Tibial artery (tissue), 4 donors: ENCODE data around the gene GRK1.

Source experiments
- DNase-seq, 2 donors: peaks; one replicate each; pipeline ENCODE4 v3.0.0-alpha.2; 2019
- H3K27ac ChIP-seq, 2 donors: fragments of 200-600 bp; sonication (generic) in 1 of 2; 1 replicate in 1 of 2; 2 replicates in 1 of 2; pipeline ENCODE4 v1.5.1; 2018 to 2019; ENCODE audit warnings: mild to moderate bottlenecking in 1 of 2
- H3K27me3 ChIP-seq, 2 donors: fragments of 200-600 bp; sonication (generic) in 1 of 2; one replicate each; pipeline versions ENCODE4 v1.5.1 to v1.6.0; 2016 to 2019
- H3K36me3 ChIP-seq, 3 donors: fragments of 200-600 bp; sonication (generic) in 2 of 3; one replicate each; pipeline ENCODE4 v1.5.1; 2016 to 2019; ENCODE audit warnings: mild to moderate bottlenecking in 2 of 3
- H3K4me1 ChIP-seq, 4 donors: fragments of 200-600 bp; sonication (generic) in 2 of 4; 1 replicate in 3 of 4; 2 replicates in 1 of 4; pipeline ENCODE4 v1.5.1; 2016 to 2019
- H3K4me3 ChIP-seq, 2 donors: fragments of 200-600 bp; sonication (generic) in 1 of 2; 1 replicate in 1 of 2; 2 replicates in 1 of 2; pipeline ENCODE4 v1.5.1; 2018 to 2019; ENCODE audit warnings: mild to moderate bottlenecking in 2 of 2
- H3K9me3 ChIP-seq, 3 donors: fragments of 200-600 bp; sonication (generic) in 1 of 3; one replicate each; pipeline ENCODE4 v1.5.1; 2016 to 2019
- CTCF ChIP-seq, 2 experiments: fragments of 200-600 bp in 1 of 2; fragments of 450-650 bp in 1 of 2; IDR thresholded peaks; one replicate each; pipeline ENCODE4 v1.5.1; 2017 to 2019; ENCODE audit warnings: antibody characterized with exemption in 2 of 2, mild to moderate bottlenecking in 1 of 2, moderate library complexity in 1 of 2
- intact Hi-C: fragments of 100-400 bp; cut with DNase I; formaldehyde crosslinking; loops from one replicate; pipeline ENCODE4 v1.15.0; 2023; ENCODE audit warnings: low total_unique reads

GRK1 gene

DNA sequence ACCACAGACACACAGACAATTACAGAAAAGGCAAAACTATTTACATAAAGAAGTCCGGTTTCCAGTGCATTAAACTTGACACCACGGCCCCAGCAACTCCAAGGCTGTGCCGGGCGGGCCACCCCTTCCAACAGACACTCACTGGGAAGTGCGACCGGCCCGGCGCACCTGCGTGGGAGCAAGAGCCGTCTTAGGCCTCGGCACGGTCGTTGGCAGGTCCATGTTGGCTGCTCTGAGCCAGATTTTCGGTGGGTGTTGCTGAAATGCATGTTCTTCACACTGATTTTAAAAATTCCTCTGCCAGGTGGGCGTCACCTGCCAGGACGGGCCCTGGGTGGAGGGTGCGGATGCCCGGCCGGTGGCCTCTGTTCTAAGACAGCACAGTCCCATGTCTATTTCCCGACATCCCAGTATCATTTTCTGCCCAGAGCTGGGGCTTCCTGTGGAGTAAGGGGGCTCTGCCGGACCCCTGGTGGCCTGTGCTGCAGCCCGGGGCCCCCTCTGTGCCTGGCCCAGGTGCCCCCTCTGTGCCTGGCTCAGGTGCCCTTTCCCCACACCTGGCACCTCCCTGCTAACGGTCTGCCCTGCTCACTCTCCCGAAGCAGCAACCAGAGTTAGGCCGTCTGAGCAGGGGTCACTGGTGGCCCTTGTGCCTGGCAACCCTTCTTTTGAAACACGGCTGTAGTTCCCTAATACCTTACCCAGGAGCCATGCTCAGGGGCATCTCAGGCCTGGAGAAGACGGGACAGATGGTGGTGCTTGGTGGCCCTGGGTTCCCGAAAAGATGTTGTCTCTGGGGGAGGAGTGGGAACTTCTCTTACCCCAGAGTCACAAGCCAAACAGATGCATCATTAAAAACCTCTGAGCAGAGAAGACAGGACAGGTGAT lies 101.2 kb downstream of the GRK1 start:
- no peak overlapping the region for H3K4me3 ChIP-seq
- peaks cover 0 to 10% of the 10 kb centered on the region in 2 donors for H3K27me3 ChIP-seq
- no peaks in the 10 kb centered on the region for H3K9me3 ChIP-seq
- no peaks in the 10 kb centered on the region for H3K36me3 ChIP-seq
- TF ChIP-seq CTCF (IDR thresholded peaks at IDR 0.05) = no peak
- DNase-seq = peak in 1 of 2 donors; percentile 45
- intact Hi-C loops = no loop called here
- no peak overlapping the region for H3K27ac ChIP-seq
- H3K4me1 ChIP-seq = no peaks in the 10 kb centered on the region

- DNase-seq = no peak
- peaks cover 0 to 7% of the 10 kb centered on the region in 2 donors for H3K27me3 ChIP-seq
- no peaks in the 10 kb centered on the region for H3K9me3 ChIP-seq
- no peak overlapping the region for H3K4me3 ChIP-seq
- H3K36me3 ChIP-seq = no peaks in the 10 kb centered on the region
- H3K4me1 ChIP-seq = no peaks in the 10 kb centered on the region
- no peak for TF ChIP-seq CTCF (IDR thresholded peaks at IDR 0.05)
- intact Hi-C loops = no loop called here
- H3K27ac ChIP-seq = no peak overlapping the region
Observed at GRCh38 chr13:113769106-113769505, 102.1 kb downstream of the GRK1 start.

GRCh38 chr13:113769881-113770280 lies 102.9 kb downstream of the GRK1 start:
- Histone ChIP-seq H3K27ac (no peak overlapping the region), H3K36me3 (no peaks in the 10 kb centered on the region), H3K4me3 (no peak overlapping the region), H3K9me3 (no peaks in the 10 kb centered on the region), H3K4me1 (no peaks in the 10 kb centered on the region), H3K27me3 (peaks cover 0 to 2% of the 10 kb centered on the region in 2 donors)
- peak in 1 of 2 donors; percentile 40 for DNase-seq
- TF ChIP-seq CTCF (IDR thresholded peaks at IDR 0.05) = no peak
- intact Hi-C loops = no loop called here

- no peak for TF ChIP-seq CTCF (IDR thresholded peaks at IDR 0.05)
- DNase-seq = peak in 1 of 2 donors; percentile 35
Observed at GRCh38 chr13:113770441-113770840, 103.4 kb downstream of the GRK1 start.

GRCh38 chr13:113770937-113771336 lies 103.9 kb downstream of the GRK1 start:
- Histone ChIP-seq H3K4me1 (no peaks in the 10 kb centered on the region), H3K27me3 (peaks cover 0 to 13% of the 10 kb centered on the region in 2 donors), H3K27ac (no peak overlapping the region), H3K4me3 (no peak overlapping the region), H3K36me3 (no peaks in the 10 kb centered on the region), H3K9me3 (no peaks in the 10 kb centered on the region)
- no peak for DNase-seq
- no peak for TF ChIP-seq CTCF (IDR thresholded peaks at IDR 0.05)
- intact Hi-C loops = no loop called here

More at GRCh38 chr13:113770441-113770840, 103.4 kb downstream of the GRK1 start:
- Histone ChIP-seq H3K4me3 (no peak overlapping the region), H3K36me3 (no peaks in the 10 kb centered on the region), H3K27me3 (peaks cover 0 to 8% of the 10 kb centered on the region in 2 donors), H3K9me3 (no peaks in the 10 kb centered on the region), H3K4me1 (no peaks in the 10 kb centered on the region), H3K27ac (no peak overlapping the region)
- intact Hi-C loops = no loop called here
